CD14-positive monocyte (primary cell): ENCODE results near the gene SMIM43. TPM values are rescaled to one million over a fixed set of nuclear protein-coding genes. Genes with fewer than 3 reads are reported as not detected.

Source experiments
- DNase-seq, 3 donors: peaks; one replicate each; pipeline ENCODE4 v3.0.0-alpha.2; 2011 to 2022
- H2AFZ ChIP-seq: 2 replicates; pipeline ENCODE4 v1.6.0; 2012; ENCODE audit warnings: mild to moderate bottlenecking, low read depth, low read length, inconsistent platforms; ENCODE audit not compliant: insufficient read depth, poor library complexity, severe bottlenecking
- H3K27ac ChIP-seq, 2 donors: 1 replicate in 1 of 2; 2 replicates in 1 of 2; pipeline ENCODE4 v1.5.1; 2012 to 2013; ENCODE audit warnings: low read length in 2 of 2, control low read depth in 1 of 2, inconsistent platforms in 1 of 2, low read depth in 1 of 2, mild to moderate bottlenecking in 1 of 2
- H3K27me3 ChIP-seq, 2 donors: one replicate each; pipeline versions ENCODE4 v1.6.0 to v1.6.1; 2011 to 2013; ENCODE audit warnings: low read length in 2 of 2; ENCODE audit not compliant: control insufficient read depth in 2 of 2, insufficient read depth in 2 of 2
- H3K36me3 ChIP-seq, 2 donors: replicated peaks in 1 of 2; 1 replicate in 1 of 2; 2 replicates in 1 of 2; pipeline versions ENCODE4 v1.5.1 to v1.6.1; 2012 to 2013; ENCODE audit warnings: low read length in 2 of 2, control low read depth in 1 of 2, inconsistent platforms in 1 of 2, mild to moderate bottlenecking in 1 of 2; ENCODE audit not compliant: insufficient read depth in 2 of 2, control insufficient read depth in 1 of 2
- H3K4me1 ChIP-seq, 2 donors: 1 replicate in 1 of 2; 2 replicates in 1 of 2; pipeline versions ENCODE4 v1.5.1 to v1.6.1; 2012 to 2013; ENCODE audit warnings: low read length in 2 of 2, control low read depth in 1 of 2, inconsistent platforms in 1 of 2, mild to moderate bottlenecking in 1 of 2, moderate library complexity in 1 of 2; ENCODE audit not compliant: insufficient read depth in 2 of 2, control insufficient read depth in 1 of 2
- H3K4me2 ChIP-seq: replicated peaks from 2 replicates; pipeline ENCODE3; 2012; ENCODE audit warnings: low read length, moderate library complexity, mild to moderate bottlenecking; ENCODE audit not compliant: poor library complexity, severe bottlenecking; ENCODE audit errors: extremely low read depth
- H3K4me3 ChIP-seq, 3 experiments: fragments of 200-600 bp in 1 of 3; sonication (generic) in 1 of 3; replicated peaks in 1 of 3; 1 replicate in 2 of 3; 2 replicates in 1 of 3; pipeline ENCODE4 v1.5.1; 2011 to 2013; ENCODE audit warnings: low read length in 3 of 3, mild to moderate bottlenecking in 3 of 3, control low read depth in 2 of 3, low read depth in 2 of 3, inconsistent platforms in 1 of 3, moderate library complexity in 1 of 3
- H3K79me2 ChIP-seq: 2 replicates; pipeline ENCODE4 v1.6.0; 2012; ENCODE audit warnings: mild to moderate bottlenecking, control low read depth, inconsistent platforms, low read length, moderate library complexity; ENCODE audit not compliant: insufficient read depth
- H3K9ac ChIP-seq: 2 replicates; pipeline ENCODE4 v1.6.0; 2017; ENCODE audit warnings: low read length, mild to moderate bottlenecking; ENCODE audit not compliant: insufficient read depth, poor library complexity, severe bottlenecking
- H3K9me3 ChIP-seq, 2 donors: replicated peaks in 1 of 2; 1 replicate in 1 of 2; 2 replicates in 1 of 2; pipeline versions ENCODE4 v1.5.1 to v1.6.1; 2012 to 2013; ENCODE audit warnings: low read length in 2 of 2, control low read depth in 1 of 2; ENCODE audit not compliant: control insufficient read depth in 1 of 2, insufficient read depth in 1 of 2
- H4K20me1 ChIP-seq: 2 replicates; pipeline ENCODE4 v1.6.0; 2012; ENCODE audit warnings: mild to moderate bottlenecking, low read length, control low read depth, moderate library complexity; ENCODE audit not compliant: insufficient read depth
- H3K27ac Mint-ChIP-seq, 7 donors: one replicate each; pipeline ENCODE4 v1.8.0; 2020; ENCODE audit warnings: mild to moderate bottlenecking in 7 of 7, mixed read lengths in 7 of 7, moderate library complexity in 6 of 7, inconsistent platforms in 2 of 7
- H3K27me3 Mint-ChIP-seq, 3 donors: one replicate each; pipeline ENCODE4 v1.8.0; 2021 to 2022; ENCODE audit warnings: low read depth in 3 of 3, mild to moderate bottlenecking in 3 of 3, mixed read lengths in 3 of 3, moderate library complexity in 3 of 3, inconsistent platforms in 1 of 3
- H3K36me3 Mint-ChIP-seq, 2 donors: one replicate each; pipeline ENCODE4 v1.8.0; 2020; ENCODE audit warnings: mixed read lengths in 2 of 2, inconsistent platforms in 1 of 2, mild to moderate bottlenecking in 1 of 2
- H3K4me1 Mint-ChIP-seq: one replicate; pipeline ENCODE4 v1.8.0; 2020; ENCODE audit warnings: mild to moderate bottlenecking, mixed read lengths
- H3K4me3 Mint-ChIP-seq, 2 donors: one replicate each; pipeline ENCODE4 v1.8.0; 2020; ENCODE audit warnings: mild to moderate bottlenecking in 2 of 2, mixed read lengths in 2 of 2, moderate library complexity in 1 of 2
- H3K9me3 Mint-ChIP-seq, 7 donors: one replicate each; pipeline ENCODE4 v1.8.0; 2020 to 2022; ENCODE audit warnings: mixed read lengths in 7 of 7, mild to moderate bottlenecking in 6 of 7, moderate library complexity in 6 of 7, inconsistent platforms in 2 of 7
- CTCF ChIP-seq: fragments of 200-600 bp; IDR thresholded peaks from one replicate; pipeline ENCODE4 v1.8.0; 2022; ENCODE audit warnings: antibody characterized with exemption, mild to moderate bottlenecking
- WGBS: methylation state at CpG from one replicate; pipeline ENCODE4 v1.1.5; 2013; ENCODE audit warnings: missing lambda C conversion rate; ENCODE audit not compliant: insufficient coverage; 5-methylcytosine and 5-hydroxymethylcytosine counted together
- intact Hi-C, 2 donors: fragments of 100-400 bp; cut with micrococcal nuclease; formaldehyde crosslinking; loops; one replicate each; pipeline versions ENCODE4 v1.15.0 to v1.15.1; 2023
- polyA plus RNA-seq, 3 donors: library from polyadenylated mRNA; depleted of rRNA in 1 of 3; unstranded in 2 of 3; stranded (reverse) in 1 of 3; fragments of 300-500 nt in 2 of 3; fragments of >200 nt in 1 of 3; fragmentation: Illumina TruSeq in 2 of 3; gene quantifications; 1 replicate in 2 of 3; 2 replicates in 1 of 3; pipeline ENCODE4 v1.2.3, GENCODE V29; 2012 to 2021

Gene SMIM43
- polyA plus RNA-seq, 3 donors: not detected

- H3K36me3 ChIP-seq: no peaks in the 10 kb centered on the region
- intact Hi-C loops: no loop called here
- H3K27me3 ChIP-seq: peaks cover 0 to 6% of the 10 kb centered on the region in 2 donors
- Mint-ChIP-seq H3K4me1 (peaks cover 3% of the 10 kb centered on the region), H3K27ac (no peak overlapping the region), H3K9me3 (peaks cover 0 to 15% (median 6%) of the 10 kb centered on the region in 7 donors), H3K36me3 (no peaks in the 10 kb centered on the region), H3K4me3 (no peak overlapping the region), H3K27me3 (peaks cover 7 to 18% (median 7%) of the 10 kb centered on the region in 3 donors)
- no peaks in the 10 kb centered on the region for H3K79me2 ChIP-seq
- peaks cover 3 to 5% of the 10 kb centered on the region in 2 donors for H3K9me3 ChIP-seq
- H3K4me1 ChIP-seq: no peaks in the 10 kb centered on the region
- no CpG with 5 or more reads among the region's 1 CpG for WGBS
- TF ChIP-seq CTCF: no peak
- DNase-seq: no peak
- H3K4me2 ChIP-seq: no peak overlapping the region
- H2AFZ ChIP-seq: no peak overlapping the region
- H3K4me3 ChIP-seq: no peak overlapping the region
- H4K20me1 ChIP-seq: no peaks in the 10 kb centered on the region
- no peak overlapping the region for H3K9ac ChIP-seq
- no peak overlapping the region for H3K27ac ChIP-seq
Measured at GRCh38 chr4:121783210-121783609, 18.2 kb upstream of the SMIM43 start.

DNA sequence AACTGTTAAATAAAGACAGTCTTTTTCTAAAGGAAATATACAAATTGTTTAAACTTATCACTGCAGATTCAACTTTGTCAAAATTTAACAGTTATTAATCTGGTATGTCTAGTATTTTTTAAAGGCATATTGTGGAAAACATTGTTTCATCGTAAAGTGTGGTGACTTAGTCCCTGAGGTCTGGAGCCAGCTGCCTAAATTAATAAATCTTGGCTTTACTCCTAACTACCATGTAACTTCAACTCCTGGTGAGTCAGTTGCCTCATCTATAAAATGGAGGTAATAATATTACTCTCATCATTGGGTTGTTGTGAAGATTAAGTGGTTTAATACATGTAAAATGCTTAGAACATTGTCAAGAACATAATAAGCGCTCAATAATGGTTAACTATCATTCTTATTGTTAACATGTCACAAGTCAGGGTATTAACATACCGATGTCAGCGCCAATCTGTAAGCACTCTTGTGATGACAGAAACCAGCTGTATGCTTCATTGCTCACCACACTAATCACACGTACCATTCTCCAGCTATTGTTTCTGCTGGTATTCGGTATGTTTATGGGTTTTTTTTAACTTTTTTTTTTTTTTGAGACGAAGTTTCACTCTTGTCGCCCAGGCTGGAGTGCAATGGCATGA lies 14.1 kb upstream of the SMIM43 start:
- no peak overlapping the region for H3K4me3 Mint-ChIP-seq
- no peak overlapping the region for H2AFZ ChIP-seq
- TF ChIP-seq CTCF: no peak
- no peaks in the 10 kb centered on the region for H3K79me2 ChIP-seq
- H3K4me1 ChIP-seq: no peaks in the 10 kb centered on the region
- H3K4me2 ChIP-seq: no peak overlapping the region
- no peak overlapping the region for H3K9ac ChIP-seq
- H3K27me3 ChIP-seq: peaks cover 0 to 4% of the 10 kb centered on the region in 2 donors
- peaks cover 3% of the 10 kb centered on the region for H3K4me1 Mint-ChIP-seq
- peaks cover 3 to 18% (median 7%) of the 10 kb centered on the region in 3 donors for H3K27me3 Mint-ChIP-seq
- H3K9me3 ChIP-seq: no peaks in the 10 kb centered on the region
- H3K36me3 Mint-ChIP-seq: no peaks in the 10 kb centered on the region
- DNase-seq: no peak
- H3K9me3 Mint-ChIP-seq: peaks cover 0 to 5% (median 0%) of the 10 kb centered on the region in 7 donors
- 100% methylated on average over 2 of the region's 8 CpGs for WGBS
- H3K36me3 ChIP-seq: no peaks in the 10 kb centered on the region
- no peak overlapping the region for H3K27ac Mint-ChIP-seq
- no peaks in the 10 kb centered on the region for H4K20me1 ChIP-seq
- intact Hi-C loops: no loop called here
- no peak overlapping the region for H3K27ac ChIP-seq
- no peak overlapping the region for H3K4me3 ChIP-seq
